Calu3 (cell line): ENCODE data around the gene AGR3. TPM values are rescaled to one million over a fixed set of nuclear protein-coding genes. Genes with fewer than 3 reads are reported as not detected.

Source experiments
- BruUV-seq: library from RNA; stranded (reverse); fragments of 400-500 nt; replicated peaks from 2 replicates; lab custom pipeline; 2021; lab: Mats Ljungman, UMichigan
- CTCF ChIA-PET: fragments of 300-600 bp; sonication (Branson Sonifier 250); formaldehyde crosslinking; loops from one replicate; lab custom pipeline; 2022; ENCODE audit warnings: antibody characterized with exemption; lab: Charles Lee
- DNase-seq: peaks from one replicate; pipeline ENCODE4 v3.0.0; 2022
- H3K27ac Mint-ChIP-seq: one replicate; pipeline ENCODE4 v1.8.0; 2022; ENCODE audit warnings: mixed read lengths; ENCODE audit not compliant: unreplicated experiment
- H3K27me3 Mint-ChIP-seq: one replicate; pipeline ENCODE4 v1.8.0; 2022; ENCODE audit warnings: mixed read lengths; ENCODE audit not compliant: unreplicated experiment
- H3K36me3 Mint-ChIP-seq: one replicate; pipeline ENCODE4 v1.8.0; 2022; ENCODE audit warnings: mild to moderate bottlenecking, moderate library complexity, mixed read lengths; ENCODE audit not compliant: insufficient read depth, unreplicated experiment
- H3K4me1 Mint-ChIP-seq: one replicate; pipeline ENCODE4 v1.8.0; 2022; ENCODE audit warnings: mild to moderate bottlenecking, low read depth, mixed read lengths; ENCODE audit not compliant: unreplicated experiment
- H3K4me3 Mint-ChIP-seq: one replicate; pipeline ENCODE4 v1.8.0; 2022; ENCODE audit warnings: mild to moderate bottlenecking, low read depth, moderate library complexity, mixed read lengths; ENCODE audit not compliant: unreplicated experiment
- H3K9me3 Mint-ChIP-seq: one replicate; pipeline ENCODE4 v1.8.0; 2022; ENCODE audit warnings: low read depth, mixed read lengths; ENCODE audit not compliant: unreplicated experiment
- intact Hi-C: fragments of 100-400 bp; cut with micrococcal nuclease; formaldehyde crosslinking; loops from one replicate; pipeline ENCODE4 v1.10.0; 2022; ENCODE audit not compliant: unreplicated experiment
- total RNA-seq: library from RNA; stranded (reverse); gene quantifications from 2 replicates; pipeline ENCODE4 v1.2.3, GENCODE V29; 2022
- TF ChIP-seq, protein P1 (sequence below): fragments of 200-600 bp; IDR thresholded peaks from one replicate; pipeline ENCODE4 v1.8.0; 2022; ENCODE audit warnings: antibody characterized with exemption; ENCODE audit not compliant: unreplicated experiment

Gene AGR3
- total RNA-seq, 1 experiment from 2014 or later: 8.4 TPM

DNA sequence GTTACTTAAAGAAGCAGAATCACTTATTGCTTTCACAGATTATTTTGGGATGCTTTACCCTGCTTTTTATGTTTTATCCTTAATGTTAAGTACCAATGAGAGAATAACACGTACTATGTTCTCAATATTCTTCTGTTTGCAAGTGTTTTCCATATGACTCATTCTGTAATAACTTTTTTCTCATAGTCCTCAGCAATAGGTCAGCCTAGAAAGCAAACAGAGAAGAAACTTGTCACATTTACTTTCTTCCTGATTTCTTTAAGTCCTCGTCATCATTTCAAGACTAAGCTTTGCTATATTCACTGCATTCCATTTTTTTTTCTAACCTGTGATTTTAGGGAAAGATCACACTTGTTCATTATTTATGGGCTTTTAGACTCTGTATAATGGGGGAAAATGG, 70.2 kb downstream of the AGR3 start:
- CTCF ChIA-PET: interaction anchor here (0.7 to 1.5 kb wide), 4 partner anchors 10 to 29 kb away, joined by 3 to 4 read pairs (median 3); no protein-coding TSS in a partner anchor
- peak overlapping the region; percentile 94 for H3K27ac Mint-ChIP-seq

DNA sequence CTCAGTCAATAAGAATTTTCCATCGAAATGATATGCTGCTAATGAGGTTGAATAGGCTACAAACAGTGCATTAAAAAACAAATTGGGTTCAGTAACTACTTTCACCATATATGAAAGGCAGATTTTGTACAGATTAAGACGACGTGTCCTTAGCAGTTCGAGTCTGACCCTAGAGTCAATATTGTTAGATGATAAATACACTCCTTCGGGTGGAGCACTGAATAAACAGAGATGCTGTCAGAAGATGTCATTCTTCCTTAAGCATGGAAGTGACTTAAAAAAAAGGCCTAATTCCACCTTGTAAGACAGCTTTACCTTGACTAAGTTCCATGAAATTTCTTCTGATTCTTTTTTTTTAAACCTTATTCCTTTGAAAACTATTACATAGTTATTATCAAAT, 71.2 kb downstream of the AGR3 start:
- Mint-ChIP-seq H3K4me3 (no peak overlapping the region), H3K9me3 (no peaks in the 10 kb centered on the region), H3K27ac (peak overlapping the region; percentile 36), H3K4me1 (peaks cover 65% of the 10 kb centered on the region), H3K36me3 (peaks cover 28% of the 10 kb centered on the region), H3K27me3 (no peaks in the 10 kb centered on the region)
- CTCF ChIA-PET: interaction anchor here (0.6 to 1.5 kb wide), 2 partner anchors 12 to 1675 kb away, joined by 3 read pairs; no protein-coding TSS in a partner anchor
- no peak for DNase-seq
- TF ChIP-seq, protein P1, sequence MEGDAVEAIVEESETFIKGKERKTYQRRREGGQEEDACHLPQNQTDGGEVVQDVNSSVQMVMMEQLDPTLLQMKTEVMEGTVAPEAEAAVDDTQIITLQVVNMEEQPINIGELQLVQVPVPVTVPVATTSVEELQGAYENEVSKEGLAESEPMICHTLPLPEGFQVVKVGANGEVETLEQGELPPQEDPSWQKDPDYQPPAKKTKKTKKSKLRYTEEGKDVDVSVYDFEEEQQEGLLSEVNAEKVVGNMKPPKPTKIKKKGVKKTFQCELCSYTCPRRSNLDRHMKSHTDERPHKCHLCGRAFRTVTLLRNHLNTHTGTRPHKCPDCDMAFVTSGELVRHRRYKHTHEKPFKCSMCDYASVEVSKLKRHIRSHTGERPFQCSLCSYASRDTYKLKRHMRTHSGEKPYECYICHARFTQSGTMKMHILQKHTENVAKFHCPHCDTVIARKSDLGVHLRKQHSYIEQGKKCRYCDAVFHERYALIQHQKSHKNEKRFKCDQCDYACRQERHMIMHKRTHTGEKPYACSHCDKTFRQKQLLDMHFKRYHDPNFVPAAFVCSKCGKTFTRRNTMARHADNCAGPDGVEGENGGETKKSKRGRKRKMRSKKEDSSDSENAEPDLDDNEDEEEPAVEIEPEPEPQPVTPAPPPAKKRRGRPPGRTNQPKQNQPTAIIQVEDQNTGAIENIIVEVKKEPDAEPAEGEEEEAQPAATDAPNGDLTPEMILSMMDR: no peak
- no TSS peak for BruUV-seq
- intact Hi-C loops: no loop called here

More for the DNA sequence above, 70.2 kb downstream of the AGR3 start:
- Mint-ChIP-seq H3K27me3 (no peaks in the 10 kb centered on the region), H3K4me3 (peak overlapping the region; percentile 5), H3K4me1 (peaks cover 69% of the 10 kb centered on the region), H3K36me3 (peaks cover 25% of the 10 kb centered on the region), H3K9me3 (no peaks in the 10 kb centered on the region)
- no TSS peak for BruUV-seq
- DNase-seq: no peak
- TF ChIP-seq, protein P1: no peak
- intact Hi-C loops: no loop called here

DNA sequence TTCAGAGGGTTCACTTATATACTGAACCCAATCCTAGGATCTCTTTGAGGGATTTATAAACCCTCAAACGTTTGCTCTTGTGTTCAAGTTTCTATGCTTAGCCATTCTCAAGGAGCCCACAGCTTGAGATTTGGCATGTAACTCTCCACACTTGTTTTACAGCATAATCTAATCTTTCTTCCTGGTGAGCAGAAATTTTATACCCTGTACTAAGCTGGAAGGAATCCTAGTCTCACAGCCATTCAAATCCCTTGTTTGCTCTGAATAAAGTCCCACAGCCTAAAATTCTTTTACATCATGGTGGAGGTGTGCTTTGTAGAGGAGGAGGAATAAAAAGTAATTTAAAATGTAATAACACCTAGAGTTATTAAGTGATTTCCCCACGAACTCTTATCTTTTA, 71.7 kb downstream of the AGR3 start:
- intact Hi-C loops: no loop called here
- TF ChIP-seq, protein P1: no peak
- Mint-ChIP-seq H3K4me1 (peaks cover 65% of the 10 kb centered on the region), H3K27me3 (no peaks in the 10 kb centered on the region), H3K27ac (peak overlapping the region; percentile 36), H3K36me3 (peaks cover 32% of the 10 kb centered on the region), H3K9me3 (no peaks in the 10 kb centered on the region), H3K4me3 (no peak overlapping the region)
- no TSS peak for BruUV-seq
- CTCF ChIA-PET: interaction anchor here (0.6 to 0.7 kb wide), 2 partner anchors 9 to 1675 kb away, joined by 3 to 4 read pairs; no protein-coding TSS in a partner anchor
- DNase-seq: no peak

Other genes starting within 250 kb of the AGR3 start
- gene ANKMY2, start 236.2 kb downstream of the AGR3 start, total RNA-seq: 29.9 and 32.5 TPM in 2 replicates
- gene BZW2, start 235.8 kb downstream of the AGR3 start, total RNA-seq: 185 and 194 TPM in 2 replicates
- 148 and 155 TPM in 2 replicates for gene TSPAN13, start 128.2 kb downstream of the AGR3 start, total RNA-seq
- 378 and 444 TPM in 2 replicates for gene AGR2, start 77.0 kb downstream of the AGR3 start, total RNA-seq